B cell (primary cell): ENCODE data around the gene CPT1A. TPM values are rescaled to one million over a fixed set of nuclear protein-coding genes. Genes with fewer than 3 reads are reported as not detected.
A peak's percentile ranks its signal among the peaks of the same experiment; 100 is the strongest.

Experiments
- ATAC-seq: fragments of 200-7000 bp; cut with Tn5 transposase; one replicate; pipeline ENCODE4 v1.10.0; 2021; ENCODE audit warnings: low read depth, mild to moderate bottlenecking, moderate number of reproducible peaks, moderate library complexity
- CTCF ChIA-PET: fragments of 350-600 bp; sonication (Branson Sonifier 250); formaldehyde crosslinking; loops from one replicate; lab custom pipeline; 2021; ENCODE audit warnings: antibody characterized with exemption, inconsistent platforms; lab: Charles Lee
- POLR2A ChIA-PET: fragments of 350-600 bp; sonication (Branson Sonifier 250); formaldehyde crosslinking; loops from one replicate; lab custom pipeline; 2021; ENCODE audit warnings: antibody characterized with exemption; lab: Charles Lee
- DNase-seq: peaks from one replicate; pipeline ENCODE4 v3.0.0; 2013
- H2AFZ ChIP-seq: 2 replicates; pipeline ENCODE4 v1.6.1; 2012; ENCODE audit warnings: mild to moderate bottlenecking, low read depth, low read length; ENCODE audit not compliant: insufficient read depth, poor library complexity, severe bottlenecking
- H3K27ac ChIP-seq, 2 donors: 1 replicate in 1 of 2; 2 replicates in 1 of 2; pipeline ENCODE4 v1.5.1; 2012 to 2013; ENCODE audit warnings: low read length in 2 of 2, mild to moderate bottlenecking in 2 of 2, moderate library complexity in 1 of 2
- H3K27me3 ChIP-seq, 4 experiments: fragments of 200-600 bp in 1 of 4; sonication (generic) in 1 of 4; replicated peaks in 1 of 4; 1 replicate in 2 of 4; 2 replicates in 2 of 4; pipeline versions ENCODE4 v1.6.1 to v1.7.0; 2013 to 2016; ENCODE audit warnings: low read length in 3 of 4, mild to moderate bottlenecking in 2 of 4, mixed read lengths in 1 of 4, moderate library complexity in 1 of 4; ENCODE audit not compliant: insufficient read depth in 4 of 4, control insufficient read depth in 3 of 4; ENCODE audit errors: control extremely low read depth in 1 of 4
- H3K36me3 ChIP-seq, 2 experiments: replicated peaks in 1 of 2; 1 replicate in 1 of 2; 2 replicates in 1 of 2; pipeline versions ENCODE4 v1.6.1 to v1.7.1; 2013; ENCODE audit warnings: low read length in 1 of 2; ENCODE audit not compliant: insufficient read depth in 2 of 2, control insufficient read depth in 1 of 2; ENCODE audit errors: control extremely low read depth in 1 of 2, extremely low read depth in 1 of 2
- H3K4me1 ChIP-seq, 2 donors: fragments of 200-600 bp in 1 of 2; sonication (generic) in 1 of 2; 1 replicate in 1 of 2; 2 replicates in 1 of 2; pipeline versions ENCODE4 v1.5.1 to v1.6.1; 2013 to 2017; ENCODE audit warnings: low read length in 2 of 2; ENCODE audit not compliant: control insufficient read depth in 2 of 2, insufficient read depth in 2 of 2
- H3K4me2 ChIP-seq: replicated peaks from 2 replicates; pipeline ENCODE3; 2012; ENCODE audit warnings: mild to moderate bottlenecking, low read depth, low read length; ENCODE audit not compliant: poor library complexity, severe bottlenecking
- H3K4me3 ChIP-seq, 5 experiments: fragments of 200-600 bp in 1 of 5; sonication (generic) in 1 of 5; 1 replicate in 3 of 5; 2 replicates in 2 of 5; pipeline versions ENCODE4 v1.5.1 to v1.7.0; 2011 to 2016; ENCODE audit warnings: low read length in 4 of 5, mild to moderate bottlenecking in 4 of 5, low read depth in 2 of 5, control low read depth in 1 of 5, moderate library complexity in 1 of 5; ENCODE audit not compliant: insufficient read depth in 1 of 5; ENCODE audit errors: control extremely low read depth in 1 of 5, extremely low read depth in 1 of 5
- H3K79me2 ChIP-seq: fragments of 200-600 bp; sonication (generic); one replicate; pipeline ENCODE4 v1.6.0; 2016; ENCODE audit warnings: low read length; ENCODE audit not compliant: control insufficient read depth, insufficient read depth
- H3K9ac ChIP-seq: fragments of 200-600 bp; sonication (generic); 2 replicates; pipeline ENCODE4 v1.6.1; 2017; ENCODE audit warnings: mild to moderate bottlenecking, low read length, moderate library complexity
- H3K9me3 ChIP-seq, 3 donors: one replicate each; pipeline versions ENCODE4 v1.6.1 to v1.7.1; 2013; ENCODE audit warnings: low read length in 2 of 3; ENCODE audit not compliant: control insufficient read depth in 2 of 3, insufficient read depth in 1 of 3; ENCODE audit errors: control extremely low read depth in 1 of 3
- H4K20me1 ChIP-seq: 2 replicates; pipeline ENCODE4 v1.6.0; 2012; ENCODE audit warnings: mild to moderate bottlenecking, low read length; ENCODE audit not compliant: insufficient read depth, control insufficient read depth, poor library complexity, severe bottlenecking
- H3K27ac Mint-ChIP-seq: one replicate; pipeline ENCODE4 v1.8.0; 2021; ENCODE audit warnings: mixed read lengths
- H3K27me3 Mint-ChIP-seq: one replicate; pipeline ENCODE4 v1.8.0; 2021; ENCODE audit warnings: mixed read lengths
- H3K4me1 Mint-ChIP-seq: one replicate; pipeline ENCODE4 v1.8.0; 2021; ENCODE audit warnings: mixed read lengths
- H3K4me3 Mint-ChIP-seq: one replicate; pipeline ENCODE4 v1.8.0; 2021; ENCODE audit warnings: mixed read lengths
- H3K9me3 Mint-ChIP-seq: one replicate; pipeline ENCODE4 v1.8.0; 2022; ENCODE audit warnings: mixed read lengths; ENCODE audit not compliant: insufficient read depth
- CTCF ChIP-seq: fragments of 200-600 bp; IDR thresholded peaks from one replicate; pipeline ENCODE4 v1.8.0; 2022; ENCODE audit warnings: antibody characterized with exemption, mild to moderate bottlenecking
- EZH2 ChIP-seq: IDR thresholded peaks from 2 replicates; pipeline ENCODE4 v1.6.1; 2012; ENCODE audit warnings: borderline replicate concordance, low read depth, mild to moderate bottlenecking, moderate library complexity, low read length; ENCODE audit not compliant: insufficient read depth, poor library complexity, severe bottlenecking
- WGBS: methylation state at CpG from one replicate; pipeline ENCODE4 v1.1.5; 2013; ENCODE audit warnings: missing lambda C conversion rate; ENCODE audit not compliant: insufficient coverage; 5-methylcytosine and 5-hydroxymethylcytosine counted together
- intact Hi-C: fragments of 100-400 bp; cut with micrococcal nuclease; formaldehyde crosslinking; loops from one replicate; pipeline ENCODE4 v1.10.0; 2022
- polyA plus RNA-seq: library from polyadenylated mRNA; depleted of rRNA; stranded (reverse); fragments of >200 nt; gene quantifications from 2 replicates; pipeline ENCODE4 v1.2.3, GENCODE V29; 2012
- total RNA-seq, 2 donors: library from RNA; stranded (reverse); fragments of 120-200 nt in 1 of 2; gene quantifications; 1 replicate in 1 of 2; 2 replicates in 1 of 2; pipeline versions ENCODE4 v1.2.3 to v1.2.4, GENCODE V29; 2013 to 2022

CPT1A gene
- total and polyA plus RNA-seq, 2 donors (not counting 1 experiment from before 2014, with no cell fraction given), result 15.6 to 40.8 TPM

GRCh38 chr11:68844376-68844775 is 2.7 kb upstream of the CPT1A start:
- Mint-ChIP-seq H3K4me1 (peaks cover 30% of the 10 kb centered on the region), H3K9me3 (no peaks in the 10 kb centered on the region), H3K27me3 (no peaks in the 10 kb centered on the region), H3K4me3 (peak overlapping the region; percentile 88), H3K27ac (no peak overlapping the region)
- H3K4me2 ChIP-seq, result peak overlapping the region; percentile 91
- no peak for DNase-seq
- CTCF ChIA-PET, result interaction anchor here (0.6 to 4.3 kb wide), 23 partner anchors 8 to 1039 kb away, joined by 3 to 70 read pairs (median 5); partner anchors contain the start of genes IGHMBP2 and MRPL21
- no peak for TF ChIP-seq CTCF
- TF ChIP-seq EZH2, result no peak
- peak overlapping the region; percentile 93 for H2AFZ ChIP-seq
- H3K36me3 ChIP-seq, result no peaks in the 10 kb centered on the region
- peak overlapping the region in 4 of 5 experiments; percentile 59 to 76 (median 70) for H3K4me3 ChIP-seq
- no peaks in the 10 kb centered on the region for H3K9me3 ChIP-seq
- peak overlapping the region; percentile 76 for H3K9ac ChIP-seq
- no peaks in the 10 kb centered on the region for H4K20me1 ChIP-seq
- ATAC-seq, result no peak
- no peaks in the 10 kb centered on the region for H3K27me3 ChIP-seq
- peaks cover 25 to 42% of the 10 kb centered on the region in 2 donors for H3K4me1 ChIP-seq
- WGBS, result 63% methylated on average over 3 of the region's 3 CpGs
- intact Hi-C loops, result loop anchor here (1.0 to 10.0 kb wide), 4 partner anchors 230 to 453 kb away; no protein-coding TSS in a partner anchor
- no peak overlapping the region for H3K27ac ChIP-seq
- H3K79me2 ChIP-seq, result no peaks in the 10 kb centered on the region
- POLR2A ChIA-PET, result interaction anchor here (0.9 to 1.2 kb wide), 3 partner anchors 20 to 831 kb away, joined by 3 to 4 read pairs (median 4); partner anchors contain the start of gene LTO1

- H4K20me1 ChIP-seq, result no peaks in the 10 kb centered on the region
- H3K27ac ChIP-seq, result no peak overlapping the region
- intact Hi-C loops, result loop anchor here (1.0 to 10.0 kb wide), 5 partner anchors 19 to 453 kb away; no protein-coding TSS in a partner anchor
Measured at GRCh38 chr11:68843703-68844312, 2.1 kb upstream of the CPT1A start.

More at GRCh38 chr11:68843703-68844312, 2.1 kb upstream of the CPT1A start:
- no peaks in the 10 kb centered on the region for H3K9me3 ChIP-seq
- no peak for TF ChIP-seq EZH2
- peak; percentile 80 for TF ChIP-seq CTCF
- peak overlapping the region; percentile 76 for H3K27ac Mint-ChIP-seq
- H3K4me3 Mint-ChIP-seq, result peak overlapping the region; percentile 88
- no peaks in the 10 kb centered on the region for H3K79me2 ChIP-seq
- H3K4me1 Mint-ChIP-seq, result peaks cover 36% of the 10 kb centered on the region
- H3K27me3 Mint-ChIP-seq, result no peaks in the 10 kb centered on the region
- H3K4me1 ChIP-seq, result peaks cover 26 to 44% of the 10 kb centered on the region in 2 donors
- peak overlapping the region; percentile 76 for H3K9ac ChIP-seq
- ChIA-PET CTCF (interaction anchor here (0.6 to 4.3 kb wide), 25 partner anchors 9 to 1038 kb away, joined by 3 to 70 read pairs (median 4); partner anchors contain the start of genes IGHMBP2 and MRPL21), POLR2A (interaction anchor here (0.6 to 2.3 kb wide), 7 partner anchors 15 to 1453 kb away, joined by 3 to 10 read pairs (median 4); partner anchors contain the start of gene LTO1)
- no peaks in the 10 kb centered on the region for H3K36me3 ChIP-seq
- ATAC-seq, result peak; percentile 56
- WGBS, result under 1% methylated on average over 54 of the region's 54 CpGs
- peak; percentile 86 for DNase-seq
- no peaks in the 10 kb centered on the region for H3K9me3 Mint-ChIP-seq
- peak overlapping the region; percentile 59 to 88 (median 72) for H3K4me3 ChIP-seq
- no peaks in the 10 kb centered on the region for H3K27me3 ChIP-seq
- peak overlapping the region; percentile 93 for H2AFZ ChIP-seq
- peak overlapping the region; percentile 91 for H3K4me2 ChIP-seq
